ENCODE results near the gene AGBL5.

GRCh38 chr2:27019931-27020855 lies 31.3 kb upstream of the AGBL5 start:
- TF ChIP-seq CTCF (IDR thresholded peaks at IDR 0.05): no peak
- TF ChIP-seq EZH2 (IDR thresholded peaks at IDR 0.05): no peak

Measured in neural progenitor cell (in vitro differentiated cells).